HepG2 (cell line): ENCODE measurements around the gene SLC8A2.

ENCODE experiments used
- PATZ1 ChIP-seq: sonication (generic); formaldehyde crosslinking; IDR thresholded peaks from 2 replicates; pipeline ENCODE4 v1.4.0; 2020; ENCODE audit warnings: missing genetic modification reagents
- POLR2AphosphoS5 ChIP-seq: IDR thresholded peaks from 2 replicates; pipeline ENCODE4 v1.6.1; 2012; ENCODE audit warnings: low read depth, low read length
- RAD21 ChIP-seq: fragments of 450-650 bp; formaldehyde crosslinking; IDR thresholded peaks from 2 replicates; pipeline ENCODE4 v1.5.0; 2020; ENCODE audit warnings: mild to moderate bottlenecking

GRCh38 chr19:47432499-47432898, 39.2 kb downstream of the SLC8A2 start:
- no peak for TF ChIP-seq POLR2AphosphoS5
- no peak for TF ChIP-seq PATZ1
- TF ChIP-seq RAD21 (CRISPR knock-in tag), result no peak
